Stimulated activated CD8-positive, alpha-beta memory T cell treated with anti-CD3 and anti-CD28 coated beads, Interleukin-7, amount 100 ng/mL, for 4 hours (primary cell): ENCODE data around the gene SLC12A3.

ENCODE experiments used
- DNase-seq, 2 donors: peaks; one replicate each; pipeline ENCODE4 v3.0.0-alpha.2; 2020; ENCODE audit warnings: low read depth in 2 of 2

SLC12A3 gene

GRCh38 chr16:56848029-56848936 lies 16.7 kb upstream of the SLC12A3 start:
- DNase-seq, result no peak

DNA sequence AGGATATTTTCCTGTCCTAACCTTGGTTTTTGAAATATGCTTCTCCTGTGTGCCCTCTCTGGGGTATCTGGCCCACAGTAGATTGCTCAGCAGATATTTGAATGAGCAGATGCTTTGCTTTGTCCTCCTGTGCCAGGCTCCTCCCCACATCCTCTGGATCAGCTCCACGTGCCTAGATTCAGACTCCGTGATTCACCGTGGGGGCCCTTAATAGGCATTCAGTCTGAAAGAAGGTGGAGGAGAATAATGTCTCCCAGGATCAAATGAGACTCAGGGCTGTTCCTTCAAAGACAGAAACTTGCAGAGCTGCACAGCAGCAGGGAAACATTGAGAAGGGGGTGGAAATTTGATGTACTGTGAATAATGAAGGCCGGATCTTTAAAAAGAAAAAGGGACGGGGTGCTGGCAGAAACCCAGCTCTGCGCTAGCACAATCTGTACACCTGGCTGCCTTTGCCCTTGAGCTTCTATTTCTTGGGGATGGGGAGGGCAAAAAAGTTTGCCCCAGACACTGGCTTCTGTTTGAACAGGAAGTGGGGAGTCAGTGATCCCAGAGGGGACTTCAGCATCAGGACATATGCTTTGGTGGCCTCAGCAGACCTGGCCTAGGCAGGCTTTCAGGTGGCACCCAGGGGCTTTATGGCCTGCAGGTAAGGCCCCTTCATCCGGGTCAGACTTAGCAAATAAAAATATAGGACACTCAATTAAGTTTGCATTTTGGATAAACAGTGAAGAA lies 15.9 kb upstream of the SLC12A3 start:
- DNase-seq, result no peak

DNA sequence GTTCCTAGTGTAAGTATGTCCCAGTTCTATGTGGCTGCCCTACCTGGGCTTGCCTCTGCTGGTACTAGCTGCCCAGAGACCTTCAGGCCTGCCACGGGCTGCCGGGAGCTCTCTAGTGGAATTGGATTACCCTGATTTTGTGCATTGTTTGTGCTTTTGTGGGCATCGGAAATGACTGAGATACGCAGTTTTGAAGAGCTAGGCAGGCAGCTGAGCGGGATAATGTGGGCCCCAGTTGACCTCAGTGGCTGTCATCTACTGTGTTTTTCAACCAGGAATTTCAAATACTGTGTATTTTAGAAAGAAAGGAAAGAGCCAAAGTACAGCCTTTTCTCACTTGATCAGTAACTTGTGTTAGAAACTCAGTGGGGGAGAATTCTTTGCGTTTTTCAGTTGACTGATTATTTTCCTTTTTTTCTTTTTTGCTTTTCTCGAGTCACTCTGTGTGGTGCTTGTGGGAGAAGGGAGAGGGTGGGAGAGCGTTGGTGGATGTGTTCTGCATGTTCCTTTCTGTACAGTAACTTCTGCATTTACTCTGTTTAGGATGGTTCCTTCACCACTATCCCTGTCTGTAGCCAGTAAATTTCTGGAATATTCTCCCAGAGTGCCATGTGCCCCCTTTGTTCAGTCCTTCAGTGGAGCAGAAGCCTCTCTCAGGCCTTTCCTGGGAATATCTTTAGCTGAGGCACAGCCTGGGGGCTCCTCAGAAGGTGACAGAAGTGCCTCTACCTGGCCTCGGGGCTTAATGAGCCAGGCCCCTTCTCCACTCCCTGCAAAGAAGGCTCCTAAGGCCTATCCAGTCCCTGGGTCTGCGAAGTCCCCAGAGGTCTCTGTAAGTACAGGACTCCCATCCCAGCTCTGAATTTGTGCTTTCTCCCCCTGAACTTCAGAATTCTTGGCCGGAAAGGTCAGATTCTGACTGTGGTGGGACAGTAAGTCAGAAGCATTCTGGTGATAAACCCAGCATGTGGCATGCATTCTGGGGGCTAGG lies 15.0 kb upstream of the SLC12A3 start:
- no peak for DNase-seq

DNA sequence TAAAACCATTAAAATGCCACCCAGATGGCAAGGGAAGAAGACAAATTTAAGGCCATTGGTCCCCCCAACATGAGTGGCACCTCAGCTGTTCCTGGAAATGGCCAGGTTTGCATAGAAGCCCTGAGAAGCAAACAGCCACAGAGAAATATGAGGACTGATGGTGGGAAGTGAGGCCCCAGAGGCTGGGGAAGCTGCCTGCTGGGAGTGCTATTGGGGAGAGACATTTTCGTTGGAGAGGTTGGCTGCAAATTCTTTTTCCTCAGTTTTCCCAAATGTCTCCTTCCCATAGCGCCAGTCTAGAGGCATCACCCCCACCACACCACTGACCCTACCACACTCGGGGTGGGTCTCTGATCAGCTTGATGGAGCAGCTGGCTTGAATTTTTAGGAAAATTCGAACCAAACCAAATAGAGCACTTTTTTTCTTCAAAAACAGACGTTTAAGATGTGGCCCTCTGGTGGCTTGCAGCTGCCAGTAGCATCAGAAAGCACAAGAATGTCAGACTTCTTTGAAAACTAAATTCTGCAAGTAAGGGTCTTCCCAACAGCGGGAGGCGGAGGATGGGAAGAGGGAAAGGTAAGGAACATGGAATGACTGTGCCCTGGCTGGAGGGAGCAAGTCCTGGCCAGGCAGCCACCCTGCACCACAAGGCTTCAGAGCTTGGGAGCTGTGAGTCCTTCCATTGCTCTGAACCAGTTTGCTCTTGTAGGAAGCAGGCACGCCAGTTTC lies 13.2 kb upstream of the SLC12A3 start:
- DNase-seq, result no peak

DNA sequence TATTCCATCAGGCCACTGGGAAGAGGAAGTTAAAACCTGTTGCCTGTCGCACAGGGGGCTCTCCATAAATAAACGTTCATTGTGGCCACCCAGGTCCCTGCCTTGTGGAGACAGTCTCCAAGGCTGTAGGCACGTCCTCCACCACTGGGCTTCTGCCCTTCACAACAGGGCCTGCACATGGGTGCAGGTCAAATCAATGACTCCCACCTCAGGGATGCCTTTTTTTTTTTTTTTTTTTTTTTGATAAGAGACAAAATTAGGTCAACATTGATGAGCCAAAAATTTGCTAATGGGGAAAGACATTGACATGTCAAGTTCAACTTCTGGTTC lies 12.6 kb upstream of the SLC12A3 start:
- no peak for DNase-seq

DNA sequence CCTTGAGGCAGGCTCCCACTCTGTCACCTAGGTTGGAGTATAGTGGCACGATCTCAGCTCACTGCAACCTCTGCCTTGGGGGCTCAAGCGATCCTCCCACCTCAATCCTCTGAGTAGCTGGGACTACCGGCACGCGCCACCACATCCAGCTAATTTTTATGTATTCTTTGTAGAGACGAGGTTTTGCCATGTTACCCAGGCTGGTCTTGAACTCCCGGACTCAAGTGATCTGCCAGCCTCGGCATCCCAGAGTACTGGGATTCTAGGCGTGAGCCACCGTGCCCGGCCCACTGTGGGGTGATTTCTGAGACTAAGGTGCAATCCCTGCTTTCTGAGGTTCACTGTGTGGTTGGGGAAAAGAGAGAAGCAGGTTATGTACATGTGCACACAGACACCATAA lies 12.0 kb upstream of the SLC12A3 start:
- no peak for DNase-seq

DNA sequence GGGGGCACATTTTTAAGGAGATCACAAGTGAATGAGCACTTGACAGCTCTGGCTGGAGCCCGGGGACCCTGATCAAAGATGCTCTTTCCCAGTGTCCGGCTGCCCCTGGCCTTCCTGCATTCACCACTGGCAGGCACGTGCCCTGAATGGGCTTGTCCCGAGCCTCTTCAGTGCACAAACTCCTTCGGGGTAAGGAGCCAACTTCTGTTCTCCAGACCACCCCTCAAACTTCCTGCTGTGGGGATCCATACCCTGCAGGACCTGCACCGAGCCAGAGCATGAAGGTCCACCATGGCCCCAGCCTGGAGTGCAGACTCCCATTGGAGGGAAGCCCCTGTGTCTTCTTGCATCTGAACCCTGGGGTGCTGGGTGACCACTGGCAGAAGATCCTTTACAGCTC lies 9.8 kb upstream of the SLC12A3 start:
- DNase-seq, result no peak

GRCh38 chr16:56855946-56856345 lies 9.1 kb upstream of the SLC12A3 start:
- no peak for DNase-seq

DNA sequence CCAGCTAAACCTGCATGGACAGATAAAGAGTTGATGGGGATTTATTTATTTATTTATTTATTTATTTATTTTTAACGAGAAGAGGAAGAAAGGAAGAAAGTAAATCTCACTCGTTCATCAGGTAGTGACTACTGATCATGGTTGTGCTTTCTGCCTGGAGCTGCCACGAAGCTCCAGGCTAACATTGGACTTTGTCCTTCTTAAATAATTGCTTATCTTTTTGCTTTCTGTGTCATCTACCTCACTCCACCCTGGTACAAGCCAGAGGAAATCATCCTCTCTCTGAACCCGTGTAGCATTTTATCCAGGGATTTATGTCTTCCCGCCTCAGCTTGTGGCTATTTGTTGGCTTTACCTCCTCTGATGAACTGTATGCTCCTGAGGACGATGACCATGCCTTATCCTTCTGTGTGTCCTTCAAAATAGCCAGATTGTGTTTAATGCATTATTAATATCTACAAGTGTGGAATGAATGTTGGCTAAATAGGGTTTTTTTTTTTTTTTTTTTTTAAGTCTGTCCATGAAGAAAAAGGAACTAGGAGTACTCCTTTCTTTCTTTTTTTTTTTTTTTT lies 8.0 kb upstream of the SLC12A3 start:
- no peak for DNase-seq

DNA sequence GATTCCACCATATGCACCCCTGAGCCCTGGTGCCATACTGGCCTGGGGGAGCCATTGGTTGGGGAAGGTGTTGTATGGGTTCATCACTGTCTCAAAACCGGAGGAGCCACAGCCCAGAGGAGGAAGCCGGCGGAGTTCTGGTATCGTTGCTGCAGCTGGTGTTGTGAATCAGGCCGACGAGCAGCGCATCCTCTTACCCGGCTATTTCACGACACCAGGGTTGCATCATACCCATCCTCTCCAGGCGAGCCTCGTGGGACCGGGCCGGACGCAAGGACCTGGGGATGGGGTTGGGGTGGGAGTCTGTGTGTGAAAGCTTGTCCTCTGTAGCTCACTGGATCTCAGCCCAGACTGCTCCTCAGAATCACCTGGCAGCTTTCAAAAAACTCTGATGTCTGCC lies 6.6 kb upstream of the SLC12A3 start:
- DNase-seq, result no peak

DNA sequence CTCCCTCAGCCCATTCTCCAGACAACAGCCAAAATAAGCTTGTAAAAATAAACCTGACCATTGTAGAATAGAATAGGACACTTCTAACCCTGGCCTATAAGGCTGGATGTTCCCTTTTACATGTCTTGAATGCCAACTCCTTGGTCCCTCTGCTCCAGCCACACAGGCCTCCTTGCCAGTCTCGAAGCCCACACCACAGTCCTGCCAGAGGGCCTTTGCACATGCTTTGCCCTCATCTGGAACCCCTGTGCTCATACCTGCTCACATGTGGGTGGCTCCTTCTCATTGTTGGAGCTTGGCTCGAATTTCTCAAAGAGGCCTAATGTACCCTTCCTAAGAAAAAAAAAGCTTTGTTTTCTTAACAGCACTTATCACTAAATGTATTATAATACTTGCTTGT lies 5.4 kb upstream of the SLC12A3 start:
- no peak for DNase-seq

GRCh38 chr16:56860226-56861020 lies 4.6 kb upstream of the SLC12A3 start:
- DNase-seq, result no peak

DNA sequence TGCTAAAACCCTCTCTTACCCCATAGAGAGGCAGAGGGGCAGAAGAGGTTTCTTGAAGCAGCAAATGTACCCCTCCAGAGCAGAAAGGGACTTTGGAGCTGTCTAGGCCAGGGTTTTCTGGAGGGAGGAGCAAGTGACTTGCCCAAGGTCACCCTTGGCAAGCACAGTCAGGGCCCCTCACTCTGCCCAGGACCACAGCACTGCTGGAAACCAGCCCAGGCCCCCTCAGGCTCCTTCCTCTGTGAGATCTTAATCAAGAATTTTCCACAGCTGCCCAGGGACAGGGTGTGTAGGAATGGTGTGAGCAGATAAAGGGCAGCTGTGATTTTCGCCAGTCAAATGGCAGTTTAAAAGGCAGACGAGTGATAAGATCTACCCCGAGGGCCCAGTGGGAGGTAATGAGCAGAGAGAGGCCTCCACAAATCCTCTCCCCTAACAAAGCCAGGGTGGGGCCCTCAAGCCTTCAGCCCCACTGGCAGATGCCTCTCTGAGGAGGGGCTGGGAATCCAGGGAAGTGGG lies 3.9 kb upstream of the SLC12A3 start:
- DNase-seq, result no peak

DNA sequence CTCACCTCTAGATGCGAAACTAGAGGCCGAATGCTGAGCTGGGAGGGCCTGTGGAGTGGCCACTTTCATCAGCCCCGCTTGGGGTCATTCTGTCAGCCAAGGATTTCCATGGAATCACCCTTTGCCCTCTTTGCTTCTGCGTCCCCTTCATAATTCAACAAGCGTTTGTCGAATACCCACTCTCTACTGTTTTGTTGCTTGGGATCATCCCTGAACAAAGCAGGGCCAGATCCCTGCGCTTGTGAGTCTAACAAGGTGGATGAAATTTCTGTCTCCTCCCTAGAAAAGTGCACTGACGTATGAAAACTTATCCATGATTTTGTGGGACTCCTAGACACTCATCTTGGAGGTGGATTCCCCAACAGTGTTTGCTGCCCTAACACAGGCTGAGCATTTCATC lies 3.3 kb upstream of the SLC12A3 start:
- no peak for DNase-seq

DNA sequence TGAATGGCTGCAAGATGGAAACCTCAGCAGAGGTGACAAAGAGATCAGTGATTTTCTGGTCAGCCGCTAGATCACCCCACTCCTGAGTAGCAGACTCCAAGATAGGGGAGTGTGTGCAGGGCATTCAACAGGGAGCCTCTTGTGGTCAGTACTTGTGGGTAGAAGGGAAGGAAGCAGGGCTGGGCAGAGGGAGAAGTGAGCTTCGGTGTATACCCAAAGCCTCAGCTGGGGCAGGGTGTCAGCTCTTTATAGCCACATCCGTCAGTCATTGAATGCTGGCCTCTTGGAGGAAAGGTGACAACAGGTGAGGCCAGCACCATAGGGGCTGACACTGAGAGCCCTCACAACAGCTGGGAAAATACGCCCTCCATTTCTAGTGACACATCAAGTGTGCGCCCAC lies 2.2 kb upstream of the SLC12A3 start:
- no peak for DNase-seq

- DNase-seq, result no peak
Observed at GRCh38 chr16:56865394-56866062, 521 bp downstream of the SLC12A3 start.

DNA sequence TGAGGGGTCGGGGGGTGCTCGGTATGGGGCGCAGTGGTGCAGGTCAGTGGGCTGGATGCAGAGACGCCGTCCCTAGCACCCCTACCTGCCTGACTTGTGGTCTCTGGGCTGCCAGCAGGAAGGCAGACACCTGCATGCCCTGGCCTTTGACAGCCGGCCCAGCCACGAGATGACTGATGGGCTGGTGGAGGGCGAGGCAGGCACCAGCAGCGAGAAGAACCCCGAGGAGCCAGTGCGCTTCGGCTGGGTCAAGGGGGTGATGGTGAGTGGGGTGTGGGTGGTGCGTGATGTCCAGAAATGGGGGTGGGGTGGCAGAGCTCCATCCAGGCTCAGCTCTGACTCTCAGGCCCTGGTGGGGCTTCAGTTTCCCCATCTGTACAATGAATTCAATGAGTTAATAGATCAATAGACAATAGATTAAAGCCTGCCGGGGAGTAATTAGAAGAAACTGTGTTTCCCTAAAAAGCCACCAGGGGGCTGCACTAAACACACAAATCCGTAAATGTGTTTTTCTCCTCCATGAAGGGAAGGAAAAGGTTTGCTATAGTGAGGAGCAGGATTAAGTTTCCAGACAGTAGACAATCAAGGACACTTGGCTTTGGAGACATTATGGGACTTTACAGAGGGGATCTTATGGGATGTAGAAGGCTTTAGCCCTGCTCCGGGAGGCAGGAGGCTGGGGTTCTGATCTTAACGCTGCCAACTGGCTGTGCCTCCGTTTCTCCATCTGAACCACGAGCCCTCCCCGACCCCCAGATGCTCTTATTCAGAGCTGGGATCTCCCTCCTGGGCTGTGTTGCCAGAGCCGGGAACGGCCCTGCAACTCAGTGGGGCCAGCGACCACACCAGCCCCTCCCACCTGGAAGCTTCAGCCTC lies 2.2 kb downstream of the SLC12A3 start:
- no peak for DNase-seq

DNA sequence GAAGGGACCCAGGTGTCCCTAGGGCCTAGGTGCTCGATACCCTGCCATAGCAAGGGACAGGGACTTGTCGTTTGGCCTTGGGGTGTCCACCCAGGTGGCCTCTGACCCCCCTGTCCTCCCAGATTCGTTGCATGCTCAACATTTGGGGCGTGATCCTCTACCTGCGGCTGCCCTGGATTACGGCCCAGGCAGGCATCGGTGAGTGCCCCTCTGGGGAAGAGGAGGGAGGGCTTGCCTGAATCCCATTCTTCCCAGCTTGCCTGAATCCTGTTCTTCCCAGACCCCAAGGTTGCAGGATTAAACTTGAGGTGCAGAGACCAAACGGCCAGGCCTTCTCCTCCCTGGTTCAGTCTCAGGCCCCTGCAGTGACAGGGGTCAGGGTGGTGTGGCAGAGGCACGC lies 3.2 kb downstream of the SLC12A3 start:
- DNase-seq, result no peak
